Keratinocyte (primary cell): ENCODE measurements around the gene PPP2R5E. TPM values are rescaled to one million over a fixed set of nuclear protein-coding genes. Genes with fewer than 3 reads are reported as not detected.

Source experiments
- DNase-seq: peaks from one replicate; pipeline ENCODE4 v3.0.0-alpha.2; 2011; ENCODE audit warnings: low read depth, missing footprints, low spot score
- FAIRE-seq: peaks from 2 replicates; lab custom pipeline; 2011; peaks lifted over from hg19 to GRCh38; lab: Jason Lieb, UNC
- H2AFZ ChIP-seq: 2 replicates; pipeline ENCODE4 v1.6.0; 2012; ENCODE audit warnings: low read length, control low read depth, inconsistent platforms; ENCODE audit not compliant: control insufficient read depth
- H3K27ac ChIP-seq: 2 replicates; pipeline ENCODE4 v1.5.1; 2011; ENCODE audit warnings: low read length; ENCODE audit not compliant: control insufficient read depth, insufficient read depth
- H3K27me3 ChIP-seq: 3 replicates; pipeline ENCODE4 v1.6.0; 2011; ENCODE audit warnings: low read length; ENCODE audit not compliant: control insufficient read depth, insufficient read depth; ENCODE audit errors: extremely low read depth
- H3K36me3 ChIP-seq, 2 experiments: 2 replicates in 1 of 2; 3 replicates in 1 of 2; pipeline ENCODE4 v1.5.1; 2011; ENCODE audit warnings: low read length in 2 of 2, mild to moderate bottlenecking in 1 of 2; ENCODE audit not compliant: control insufficient read depth in 2 of 2, insufficient read depth in 2 of 2; ENCODE audit errors: extremely low read depth in 1 of 2
- H3K4me1 ChIP-seq: 3 replicates; pipeline ENCODE4 v1.5.1; 2011; ENCODE audit warnings: low read length; ENCODE audit not compliant: control insufficient read depth, insufficient read depth; ENCODE audit errors: extremely low read depth
- H3K4me2 ChIP-seq: 3 replicates; pipeline ENCODE4 v1.6.0; 2011; ENCODE audit warnings: low read depth, low read length; ENCODE audit not compliant: control insufficient read depth, insufficient read depth; ENCODE audit errors: extremely low read depth
- H3K4me3 ChIP-seq, 3 experiments: fragments of 200-600 bp in 1 of 3; sonication (generic) in 1 of 3; 2 replicates in 2 of 3; 3 replicates in 1 of 3; pipeline ENCODE4 v1.5.1; 2011 to 2016; ENCODE audit warnings: low read length in 3 of 3, mild to moderate bottlenecking in 3 of 3, control low read depth in 2 of 3, inconsistent platforms in 1 of 3, low read depth in 1 of 3, mixed read lengths in 1 of 3, mixed run types in 1 of 3, moderate library complexity in 1 of 3; ENCODE audit not compliant: control insufficient read depth in 2 of 3, insufficient read depth in 2 of 3; ENCODE audit errors: extremely low read depth in 1 of 3
- H3K79me2 ChIP-seq: 2 replicates; pipeline ENCODE4 v1.6.0; 2012; ENCODE audit warnings: low read length; ENCODE audit not compliant: control insufficient read depth, insufficient read depth
- H3K9ac ChIP-seq: 3 replicates; pipeline ENCODE4 v1.6.0; 2011; ENCODE audit warnings: low read length; ENCODE audit not compliant: control insufficient read depth, insufficient read depth; ENCODE audit errors: extremely low read depth
- H3K9me1 ChIP-seq: 3 replicates; pipeline ENCODE4 v1.6.0; 2011; ENCODE audit warnings: low read length; ENCODE audit not compliant: control insufficient read depth, insufficient read depth; ENCODE audit errors: extremely low read depth
- H3K9me3 ChIP-seq: 2 replicates; pipeline ENCODE4 v1.5.1; 2012; ENCODE audit warnings: low read depth, low read length; ENCODE audit not compliant: control insufficient read depth
- H4K20me1 ChIP-seq: 3 replicates; pipeline ENCODE4 v1.6.0; 2011; ENCODE audit warnings: low read length; ENCODE audit not compliant: control insufficient read depth, insufficient read depth; ENCODE audit errors: extremely low read depth
- CTCF ChIP-seq, 3 experiments: IDR thresholded peaks in 1 of 3; conservative IDR thresholded peaks in 1 of 3; optimal IDR thresholded peaks in 1 of 3; 2 replicates in 2 of 3; 3 replicates in 1 of 3; pipeline versions ENCODE3 to v1.5.1; 2011; ENCODE audit warnings: low read length in 3 of 3, mild to moderate bottlenecking in 3 of 3, moderate library complexity in 2 of 3, control low read depth in 1 of 3, inconsistent platforms in 1 of 3; ENCODE audit not compliant: insufficient read depth in 2 of 3; ENCODE audit errors: extremely low read depth in 1 of 3
- EZH2 ChIP-seq: IDR thresholded peaks from one replicate; pipeline ENCODE4 v1.6.1; 2012; ENCODE audit warnings: inconsistent platforms, mild to moderate bottlenecking, low read length, moderate library complexity
- dilution Hi-C: fragments of 300-500 bp; cut with MboI; formaldehyde crosslinking; loops from one replicate; pipeline ENCODE4 v1.7.0; 2020; ENCODE audit warnings: low sequenced_read_pairs; ENCODE audit not compliant: extremely low pct_ligation_motif_present
- polyA plus RNA-seq, 5 experiments: library from polyadenylated mRNA; depleted of rRNA in 3 of 5; stranded (reverse) in 3 of 5; stranded (forward) in 1 of 5; unstranded in 1 of 5; fragments of >200 nt; gene quantifications; 1 replicate in 1 of 5; 2 replicates in 3 of 5; 3 replicates in 1 of 5; pipeline versions ENCODE4 v1.2.1 to v1.2.3, GENCODE V29; 2011 to 2012; ENCODE audit warnings: missing spikeins in 2 of 5, low read depth in 1 of 5, low replicate concordance in 1 of 5

PPP2R5E gene
- polyA plus RNA-seq, 1 donor (not counting 4 experiments of a cell fraction or from before 2014, with no cell fraction given), result 22.7 TPM

GRCh38 chr14:63342371-63342770 lies 200.8 kb downstream of the PPP2R5E start:
- Histone ChIP-seq H3K9ac (no peak overlapping the region), H2AFZ (no peak overlapping the region), H3K79me2 (no peaks in the 10 kb centered on the region), H3K36me3 (no peaks in the 10 kb centered on the region), H3K4me1 (no peaks in the 10 kb centered on the region), H3K27ac (no peak overlapping the region), H3K9me1 (no peaks in the 10 kb centered on the region), H3K4me2 (no peak overlapping the region), H4K20me1 (no peaks in the 10 kb centered on the region), H3K9me3 (no peaks in the 10 kb centered on the region), H3K27me3 (peaks cover 5% of the 10 kb centered on the region), H3K4me3 (no peak overlapping the region)
- TF ChIP-seq EZH2 (no peak), CTCF (optimal IDR thresholded peaks at IDR 0.05 in 1 of 3, IDR thresholded peaks at IDR 0.05 in 1 of 3, conservative IDR thresholded peaks at IDR 0.05 in 1 of 3; ENCODE audit: extremely low read depth in 1 of 3, insufficient read depth in 2 of 3, low read length in 3 of 3) (no peak)
- DNase-seq, result no peak
- dilution Hi-C loops, result no loop called here
- no peak for FAIRE-seq

GRCh38 chr14:63328787-63329737 lies 214.1 kb downstream of the PPP2R5E start:
- no peak overlapping the region for H3K4me3 ChIP-seq
- no peaks in the 10 kb centered on the region for H3K9me1 ChIP-seq
- H3K36me3 ChIP-seq, result no peaks in the 10 kb centered on the region
- dilution Hi-C loops, result no loop called here
- no peaks in the 10 kb centered on the region for H3K79me2 ChIP-seq
- no peak for DNase-seq
- FAIRE-seq, result no peak
- no peak for TF ChIP-seq CTCF (optimal IDR thresholded peaks at IDR 0.05 in 1 of 3, IDR thresholded peaks at IDR 0.05 in 1 of 3, conservative IDR thresholded peaks at IDR 0.05 in 1 of 3; ENCODE audit: extremely low read depth in 1 of 3, insufficient read depth in 2 of 3, low read length in 3 of 3)
- TF ChIP-seq EZH2, result no peak
- H4K20me1 ChIP-seq, result no peaks in the 10 kb centered on the region
- no peaks in the 10 kb centered on the region for H3K9me3 ChIP-seq
- H3K27me3 ChIP-seq, result peaks cover 3% of the 10 kb centered on the region
- H3K4me2 ChIP-seq, result no peak overlapping the region
- no peak overlapping the region for H3K9ac ChIP-seq
- no peak overlapping the region for H3K27ac ChIP-seq
- H3K4me1 ChIP-seq, result no peaks in the 10 kb centered on the region
- no peak overlapping the region for H2AFZ ChIP-seq
